Activated naive CD8-positive, alpha-beta T cell treated with anti-CD3 and anti-CD28 coated beads, Interleukin-2, amount 50 U/mL, for 24 hours (primary cell): ENCODE results near the gene NR3C1.
A peak's percentile ranks its signal among the peaks of the same experiment; 100 is the strongest.

ENCODE experiments used
- ATAC-seq: fragments of 150-1000 bp; cut with Tn5 transposase; one replicate; pipeline ENCODE4 v1.10.0; 2021
- DNase-seq: peaks from one replicate; pipeline ENCODE4 v3.0.0; 2021
- H3K27ac Mint-ChIP-seq: one replicate; pipeline ENCODE4 v1.8.0; 2021; ENCODE audit warnings: mild to moderate bottlenecking, mixed read lengths
- H3K27me3 Mint-ChIP-seq: one replicate; pipeline ENCODE4 v1.8.0; 2021; ENCODE audit warnings: mixed read lengths
- H3K36me3 Mint-ChIP-seq: one replicate; pipeline ENCODE4 v1.8.0; 2021; ENCODE audit warnings: low read depth, mixed read lengths
- H3K4me1 Mint-ChIP-seq: one replicate; pipeline ENCODE4 v1.8.0; 2021; ENCODE audit warnings: mixed read lengths
- H3K4me3 Mint-ChIP-seq: one replicate; pipeline ENCODE4 v1.8.0; 2021; ENCODE audit warnings: mild to moderate bottlenecking, moderate library complexity, mixed read lengths
- H3K9me3 Mint-ChIP-seq: one replicate; pipeline ENCODE4 v1.8.0; 2021; ENCODE audit warnings: mixed read lengths

Gene NR3C1

DNA sequence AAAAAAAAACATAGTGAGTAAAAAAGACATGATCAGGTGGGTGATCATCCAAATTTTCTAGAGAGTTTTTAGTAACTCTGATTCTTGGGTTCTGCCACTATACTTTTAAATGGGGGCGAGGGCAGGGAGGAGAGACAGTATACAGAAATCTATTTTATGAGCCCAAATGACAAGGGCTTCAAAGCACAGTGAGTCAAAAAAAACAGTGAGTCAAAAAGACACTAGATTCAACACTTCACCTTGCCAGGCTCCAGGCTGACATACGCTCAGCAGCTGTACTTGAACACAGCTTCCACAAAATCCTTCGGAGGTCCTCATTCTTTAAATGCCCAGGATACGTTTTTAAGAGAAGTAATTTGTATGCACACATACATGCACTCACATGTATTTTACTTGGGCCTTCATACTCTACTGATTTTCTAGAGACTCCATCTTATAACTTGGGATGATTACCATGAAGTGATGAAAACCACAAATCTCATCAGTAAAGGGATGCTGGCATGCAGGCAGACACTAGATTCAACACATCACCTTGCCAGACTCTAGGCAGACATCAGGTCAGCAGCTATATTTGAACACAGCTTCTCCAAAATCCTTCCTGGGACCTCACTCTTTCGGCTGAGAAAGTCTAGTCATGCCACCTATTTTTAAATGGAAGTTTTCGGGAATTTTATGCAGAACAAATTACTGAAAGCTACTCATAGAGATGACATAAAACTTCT, 28.8 kb downstream of the NR3C1 start:
- no peak for DNase-seq
- Mint-ChIP-seq H3K36me3 (peaks cover 19% of the 10 kb centered on the region), H3K4me3 (no peak overlapping the region), H3K27me3 (no peaks in the 10 kb centered on the region), H3K9me3 (no peaks in the 10 kb centered on the region), H3K4me1 (peaks cover 65% of the 10 kb centered on the region), H3K27ac (peak overlapping the region; percentile 21)
- ATAC-seq: no peak

DNA sequence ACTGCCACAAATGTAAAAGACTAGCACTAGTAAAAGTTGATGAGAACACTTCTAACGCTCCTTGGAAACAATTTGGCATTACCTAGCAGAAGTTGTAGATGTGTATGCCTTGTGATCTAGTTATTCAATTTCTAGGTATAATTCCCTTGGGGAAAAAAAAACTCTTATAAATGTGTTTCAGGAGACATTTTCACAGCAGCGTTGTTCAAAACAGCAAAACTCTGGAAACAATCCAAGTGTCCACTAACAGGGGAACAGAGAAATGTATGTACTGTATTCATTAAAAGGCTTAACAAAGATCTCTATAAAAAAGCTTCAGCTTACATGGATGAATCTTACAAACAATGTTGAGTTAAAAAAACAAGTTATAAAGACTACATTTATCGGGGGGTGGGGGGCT, 30.4 kb downstream of the NR3C1 start:
- Mint-ChIP-seq H3K4me1 (peaks cover 62% of the 10 kb centered on the region), H3K27ac (no peak overlapping the region), H3K9me3 (no peaks in the 10 kb centered on the region), H3K27me3 (no peaks in the 10 kb centered on the region), H3K36me3 (peaks cover 25% of the 10 kb centered on the region), H3K4me3 (no peak overlapping the region)
- ATAC-seq (no peak), DNase-seq (no peak)

DNA sequence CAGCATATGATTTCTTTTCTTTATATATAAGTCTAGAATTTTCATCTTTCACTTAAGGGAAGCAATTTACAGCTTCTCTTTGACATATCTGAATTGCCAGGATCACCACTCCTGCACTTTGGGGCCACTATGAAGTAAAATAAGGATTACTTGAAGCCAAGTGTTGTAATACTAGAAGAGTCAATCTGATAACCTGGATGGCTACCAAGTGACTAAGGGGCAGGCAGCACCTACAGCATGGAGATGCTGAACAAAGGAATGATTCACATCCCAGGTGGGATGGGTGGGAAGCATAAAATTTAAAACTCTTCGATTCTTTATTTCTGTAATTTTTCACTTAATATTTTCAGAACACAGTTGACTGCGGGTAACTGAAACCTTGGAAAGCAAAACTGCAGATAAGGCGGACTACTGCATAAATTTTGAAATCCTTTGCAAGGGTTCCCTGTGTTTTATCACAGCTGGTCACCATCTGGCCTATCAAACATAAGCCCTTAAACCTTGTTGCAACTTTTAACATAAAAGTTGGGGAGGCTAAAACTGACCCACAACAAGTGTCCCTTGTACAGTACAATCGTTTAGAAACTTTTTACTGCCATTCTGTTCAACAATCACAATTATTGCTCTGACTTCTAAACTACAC, 31.2 kb downstream of the NR3C1 start:
- Mint-ChIP-seq H3K27ac (no peak overlapping the region), H3K9me3 (no peaks in the 10 kb centered on the region), H3K36me3 (peaks cover 26% of the 10 kb centered on the region), H3K4me1 (peaks cover 60% of the 10 kb centered on the region), H3K27me3 (no peaks in the 10 kb centered on the region), H3K4me3 (no peak overlapping the region)
- DNase-seq: no peak
- ATAC-seq: no peak

DNA sequence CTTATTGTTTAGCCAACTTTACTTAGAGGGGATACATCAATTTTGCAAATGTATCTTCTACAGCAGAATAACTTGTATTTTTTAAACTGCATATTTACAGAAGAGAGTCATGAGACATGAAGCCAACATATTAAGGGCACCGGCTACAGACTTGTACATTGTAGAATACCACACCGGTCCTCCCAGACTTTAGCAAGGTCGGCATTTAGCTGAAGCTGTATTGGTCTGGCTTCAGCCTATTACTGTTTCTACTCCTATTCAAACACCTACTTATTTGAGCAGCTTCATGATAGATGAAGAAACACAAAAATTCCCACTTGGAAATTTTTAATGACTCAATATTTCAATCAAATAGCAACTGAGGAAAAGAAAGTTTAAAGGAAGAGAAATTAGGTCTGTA, 33.0 kb downstream of the NR3C1 start:
- Mint-ChIP-seq H3K4me1 (peaks cover 58% of the 10 kb centered on the region), H3K27ac (no peak overlapping the region), H3K4me3 (no peak overlapping the region), H3K9me3 (peaks cover 10% of the 10 kb centered on the region), H3K27me3 (no peaks in the 10 kb centered on the region), H3K36me3 (peaks cover 41% of the 10 kb centered on the region)
- DNase-seq (no peak), ATAC-seq (no peak)

DNA sequence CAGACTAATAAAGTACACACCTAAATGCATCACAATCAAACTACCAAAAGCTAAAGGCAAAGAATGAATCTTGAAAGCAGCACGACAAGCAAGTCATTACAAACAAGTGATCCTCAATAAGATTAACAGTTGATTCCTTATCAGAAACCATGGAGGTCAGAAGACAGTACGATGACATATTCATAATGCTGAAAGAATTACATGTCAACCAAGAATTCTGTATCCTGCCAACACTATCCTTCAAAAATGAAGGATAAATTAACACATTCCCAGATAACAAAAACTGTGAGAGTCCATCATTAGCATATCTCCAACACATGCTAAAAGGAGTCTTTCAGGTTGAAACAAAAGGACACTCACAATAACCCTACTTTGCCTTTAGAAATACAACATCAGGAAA, 39.4 kb downstream of the NR3C1 start:
- H3K9me3 Mint-ChIP-seq: peaks cover 27% of the 10 kb centered on the region
- H3K4me3 Mint-ChIP-seq: no peak overlapping the region

DNA sequence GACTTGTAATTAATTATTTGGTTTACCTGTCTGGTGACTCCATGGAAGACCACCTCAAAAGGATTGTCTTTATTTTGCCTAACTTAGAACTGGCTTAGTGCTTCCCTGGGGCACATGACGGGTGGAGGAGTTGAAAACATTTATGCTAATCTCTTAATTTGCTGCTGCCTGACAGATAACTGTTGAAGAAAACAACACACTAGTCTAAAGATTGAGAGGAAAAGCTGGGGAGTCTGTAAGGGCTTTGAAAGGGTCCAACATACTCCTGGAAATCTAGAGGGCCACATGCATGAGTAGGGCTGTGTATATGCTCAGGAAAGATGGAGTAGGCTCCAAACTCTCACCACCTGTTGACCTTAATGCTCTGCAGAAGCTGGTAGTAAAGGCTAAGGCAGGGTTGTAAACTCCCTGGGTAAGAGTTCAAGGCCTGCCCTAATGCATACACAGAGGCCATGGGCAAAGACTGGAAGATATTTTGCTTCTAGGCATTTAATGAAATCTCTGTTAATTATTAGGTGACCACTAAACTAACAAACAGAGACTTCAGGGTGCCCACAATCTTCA, 40.7 kb downstream of the NR3C1 start:
- Mint-ChIP-seq H3K36me3 (peaks cover 41% of the 10 kb centered on the region), H3K4me1 (peaks cover 77% of the 10 kb centered on the region), H3K9me3 (peaks cover 27% of the 10 kb centered on the region)

More for the DNA sequence above, 39.4 kb downstream of the NR3C1 start:
- Mint-ChIP-seq H3K36me3 (peaks cover 50% of the 10 kb centered on the region), H3K27ac (no peak overlapping the region), H3K27me3 (no peaks in the 10 kb centered on the region), H3K4me1 (peaks cover 80% of the 10 kb centered on the region)
- no peak for ATAC-seq
- DNase-seq: no peak

DNA sequence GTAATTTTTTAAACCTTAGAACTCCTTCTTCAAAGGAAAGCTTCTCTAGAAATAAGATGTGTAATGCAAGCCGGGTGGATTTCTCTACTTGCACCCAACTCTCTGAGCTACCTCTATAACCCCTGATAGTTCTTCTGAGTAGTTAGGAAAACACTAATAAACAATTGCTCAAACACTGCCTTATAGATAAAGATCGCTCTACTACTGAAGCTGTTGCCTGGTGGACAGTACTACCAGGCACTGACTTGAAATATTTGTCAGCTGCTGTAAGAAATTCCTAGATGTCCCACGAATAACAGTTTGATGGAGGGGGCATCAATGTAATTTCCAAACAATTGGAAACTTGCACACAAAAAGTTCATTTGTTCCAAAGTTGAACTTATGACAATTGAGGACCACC, 42.0 kb downstream of the NR3C1 start:
- Mint-ChIP-seq H3K27me3 (no peaks in the 10 kb centered on the region), H3K4me1 (peaks cover 80% of the 10 kb centered on the region), H3K27ac (no peak overlapping the region), H3K36me3 (peaks cover 33% of the 10 kb centered on the region), H3K4me3 (no peak overlapping the region), H3K9me3 (peaks cover 23% of the 10 kb centered on the region)
- ATAC-seq (no peak), DNase-seq (no peak)

More for the DNA sequence above, 40.7 kb downstream of the NR3C1 start:
- DNase-seq (no peak), ATAC-seq (peak; percentile 36)
- Mint-ChIP-seq H3K27me3 (no peaks in the 10 kb centered on the region), H3K27ac (no peak overlapping the region), H3K4me3 (no peak overlapping the region)

DNA sequence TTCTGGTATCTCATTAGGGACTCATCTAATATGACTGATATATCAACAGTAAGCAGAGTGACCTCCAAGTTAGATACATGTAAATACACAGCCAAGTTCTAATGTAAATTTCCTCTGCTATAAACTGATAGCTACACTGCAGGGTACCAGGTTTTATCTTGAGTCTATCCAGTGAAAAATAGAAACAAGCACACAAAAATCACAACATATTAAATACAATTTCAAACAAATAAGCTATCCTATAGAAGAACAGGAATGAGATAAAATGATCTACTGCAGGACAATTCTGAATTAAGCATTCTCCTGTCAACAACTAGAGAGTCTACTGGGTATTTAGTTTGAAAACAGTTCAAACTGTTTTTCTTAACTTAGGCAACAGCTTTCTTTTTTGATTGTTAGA, 42.7 kb downstream of the NR3C1 start:
- H3K9me3 Mint-ChIP-seq: peaks cover 20% of the 10 kb centered on the region
- H3K36me3 Mint-ChIP-seq: peaks cover 29% of the 10 kb centered on the region
- peaks cover 80% of the 10 kb centered on the region for H3K4me1 Mint-ChIP-seq
- H3K4me3 Mint-ChIP-seq: no peak overlapping the region
- no peak overlapping the region for H3K27ac Mint-ChIP-seq
- DNase-seq (no peak), ATAC-seq (no peak)
- no peaks in the 10 kb centered on the region for H3K27me3 Mint-ChIP-seq

DNA sequence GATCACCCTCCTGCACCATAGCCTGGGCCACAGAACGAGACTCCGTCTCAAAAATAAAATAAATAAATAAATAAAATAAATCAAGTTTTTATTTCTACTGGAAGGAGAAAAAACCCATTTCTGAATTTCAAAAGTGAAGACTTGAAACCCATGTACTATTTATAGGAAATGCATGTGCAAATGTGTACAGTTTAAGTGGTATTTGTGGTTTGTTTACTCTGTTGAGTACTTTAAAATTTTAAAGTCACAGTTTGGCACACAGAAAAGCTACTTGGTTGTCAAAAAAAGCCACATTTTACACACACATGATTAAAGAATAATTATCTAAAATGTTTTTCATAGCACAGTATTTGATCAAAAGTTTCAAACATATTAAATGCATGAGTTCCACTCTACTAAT, 43.6 kb downstream of the NR3C1 start:
- H3K4me3 Mint-ChIP-seq: no peak overlapping the region
- peaks cover 20% of the 10 kb centered on the region for H3K36me3 Mint-ChIP-seq
- H3K4me1 Mint-ChIP-seq: peaks cover 79% of the 10 kb centered on the region
- peaks cover 13% of the 10 kb centered on the region for H3K9me3 Mint-ChIP-seq
- DNase-seq (no peak), ATAC-seq (no peak)
- H3K27ac Mint-ChIP-seq: no peak overlapping the region
- H3K27me3 Mint-ChIP-seq: no peaks in the 10 kb centered on the region

DNA sequence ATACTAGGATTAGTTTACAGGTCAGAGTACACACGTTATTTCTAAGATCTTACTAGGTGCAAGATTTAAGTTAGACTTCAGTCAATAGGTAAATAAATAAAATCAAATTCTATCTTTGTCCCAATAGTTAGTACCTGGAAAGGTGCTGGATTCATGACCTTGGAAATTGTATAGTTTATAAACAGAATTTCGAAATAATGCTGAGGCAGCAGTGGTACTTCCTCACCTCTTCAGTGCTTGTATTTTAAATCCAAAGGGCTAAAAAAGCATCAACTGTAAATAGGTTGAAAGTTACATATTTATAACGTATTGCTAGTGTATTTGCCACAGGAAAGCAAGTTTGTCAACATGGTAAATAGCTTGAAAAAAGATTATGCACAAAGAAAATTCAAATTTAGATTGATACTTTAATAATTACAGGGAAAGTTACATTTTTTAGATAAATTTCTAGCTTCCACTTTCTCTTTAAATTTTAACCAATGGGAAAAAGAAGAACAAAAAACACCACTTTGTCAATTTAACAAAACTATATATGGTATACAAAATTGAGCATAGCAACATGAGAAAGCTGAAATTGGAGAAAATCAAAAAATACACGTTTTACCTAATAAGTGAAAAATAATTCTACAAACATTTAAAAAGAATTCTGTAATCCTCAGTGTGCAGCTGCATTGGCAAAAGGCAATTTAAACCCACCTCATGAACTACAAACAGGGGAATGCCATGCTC, 46.5 kb downstream of the NR3C1 start:
- H3K4me1 Mint-ChIP-seq: peaks cover 84% of the 10 kb centered on the region
- no peaks in the 10 kb centered on the region for H3K27me3 Mint-ChIP-seq
- no peak overlapping the region for H3K27ac Mint-ChIP-seq
- H3K4me3 Mint-ChIP-seq: no peak overlapping the region
- no peaks in the 10 kb centered on the region for H3K9me3 Mint-ChIP-seq
- DNase-seq: no peak
- ATAC-seq: no peak
- peaks cover 11% of the 10 kb centered on the region for H3K36me3 Mint-ChIP-seq

DNA sequence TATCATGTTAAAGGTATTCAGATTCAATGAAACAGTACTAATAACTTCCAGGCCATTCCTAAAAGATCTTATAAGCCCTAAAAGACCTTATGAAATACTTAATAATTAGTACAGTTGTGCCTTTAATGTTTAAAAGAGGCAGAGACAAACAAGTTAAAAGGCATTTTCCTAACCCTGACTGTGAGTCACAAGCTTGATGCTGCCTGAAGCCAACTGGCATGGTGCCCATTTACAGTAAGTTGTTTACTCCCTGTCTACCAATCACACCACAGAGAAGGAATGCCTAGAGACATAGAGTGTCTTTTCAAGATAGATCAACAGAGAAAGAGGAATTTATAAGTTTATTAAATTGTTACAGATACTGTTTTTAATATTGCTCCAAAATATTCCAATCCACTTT, 47.8 kb downstream of the NR3C1 start:
- ATAC-seq: no peak
- DNase-seq: peak; percentile 24
- peaks cover 78% of the 10 kb centered on the region for H3K4me1 Mint-ChIP-seq
- no peaks in the 10 kb centered on the region for H3K9me3 Mint-ChIP-seq
- H3K36me3 Mint-ChIP-seq: peaks cover 9% of the 10 kb centered on the region
- no peak overlapping the region for H3K4me3 Mint-ChIP-seq
- H3K27me3 Mint-ChIP-seq: no peaks in the 10 kb centered on the region
- no peak overlapping the region for H3K27ac Mint-ChIP-seq

DNA sequence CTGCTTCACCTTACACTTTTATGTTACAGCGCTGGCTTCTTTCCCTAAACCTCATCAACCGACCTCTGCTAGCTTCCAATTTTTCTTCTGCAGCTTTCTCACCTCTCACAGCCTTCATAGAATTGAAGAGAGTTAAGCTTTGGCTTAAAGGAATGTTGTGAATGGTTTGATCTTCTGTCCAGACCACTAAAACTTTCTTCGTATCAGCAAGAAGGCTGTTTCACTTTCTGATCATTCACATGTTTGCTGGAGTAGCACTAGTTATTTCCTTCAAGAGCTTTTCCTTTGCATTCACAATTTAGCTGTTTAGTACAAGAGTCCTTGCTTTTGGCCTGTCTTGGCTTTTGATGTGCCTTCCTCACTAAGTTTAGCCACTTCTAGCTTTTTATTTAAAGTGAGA, 49.5 kb downstream of the NR3C1 start:
- H3K36me3 Mint-ChIP-seq: peaks cover 9% of the 10 kb centered on the region
- ATAC-seq (no peak), DNase-seq (no peak)
- peaks cover 66% of the 10 kb centered on the region for H3K4me1 Mint-ChIP-seq
- H3K4me3 Mint-ChIP-seq: peak overlapping the region; percentile 71
- no peaks in the 10 kb centered on the region for H3K27me3 Mint-ChIP-seq
- peak overlapping the region; percentile 73 for H3K27ac Mint-ChIP-seq
- no peaks in the 10 kb centered on the region for H3K9me3 Mint-ChIP-seq

DNA sequence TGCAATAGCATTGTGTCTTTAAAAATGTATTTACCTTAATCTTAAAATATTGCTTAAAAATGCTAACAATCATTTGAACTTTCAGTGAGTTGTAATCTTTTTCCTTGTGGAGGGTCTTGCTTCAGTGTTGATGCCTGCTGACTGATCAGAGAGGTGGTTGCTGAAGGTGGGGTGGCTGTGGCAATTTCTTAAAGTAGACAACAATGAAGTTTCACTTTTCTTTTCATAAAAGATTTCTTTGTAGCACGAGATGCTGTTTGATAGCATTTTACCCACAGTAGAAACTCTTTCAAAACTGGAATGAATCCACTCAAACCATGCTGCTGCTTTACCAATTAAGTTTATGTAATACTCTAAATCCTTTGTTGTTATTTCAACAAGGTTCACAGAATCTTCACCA, 50.8 kb downstream of the NR3C1 start:
- H3K27me3 Mint-ChIP-seq: no peaks in the 10 kb centered on the region
- DNase-seq (no peak), ATAC-seq (peak; percentile 22)
- H3K27ac Mint-ChIP-seq: peak overlapping the region; percentile 73
- H3K4me3 Mint-ChIP-seq: peak overlapping the region; percentile 58
- H3K9me3 Mint-ChIP-seq: no peaks in the 10 kb centered on the region
- peaks cover 57% of the 10 kb centered on the region for H3K4me1 Mint-ChIP-seq
- H3K36me3 Mint-ChIP-seq: peaks cover 9% of the 10 kb centered on the region

DNA sequence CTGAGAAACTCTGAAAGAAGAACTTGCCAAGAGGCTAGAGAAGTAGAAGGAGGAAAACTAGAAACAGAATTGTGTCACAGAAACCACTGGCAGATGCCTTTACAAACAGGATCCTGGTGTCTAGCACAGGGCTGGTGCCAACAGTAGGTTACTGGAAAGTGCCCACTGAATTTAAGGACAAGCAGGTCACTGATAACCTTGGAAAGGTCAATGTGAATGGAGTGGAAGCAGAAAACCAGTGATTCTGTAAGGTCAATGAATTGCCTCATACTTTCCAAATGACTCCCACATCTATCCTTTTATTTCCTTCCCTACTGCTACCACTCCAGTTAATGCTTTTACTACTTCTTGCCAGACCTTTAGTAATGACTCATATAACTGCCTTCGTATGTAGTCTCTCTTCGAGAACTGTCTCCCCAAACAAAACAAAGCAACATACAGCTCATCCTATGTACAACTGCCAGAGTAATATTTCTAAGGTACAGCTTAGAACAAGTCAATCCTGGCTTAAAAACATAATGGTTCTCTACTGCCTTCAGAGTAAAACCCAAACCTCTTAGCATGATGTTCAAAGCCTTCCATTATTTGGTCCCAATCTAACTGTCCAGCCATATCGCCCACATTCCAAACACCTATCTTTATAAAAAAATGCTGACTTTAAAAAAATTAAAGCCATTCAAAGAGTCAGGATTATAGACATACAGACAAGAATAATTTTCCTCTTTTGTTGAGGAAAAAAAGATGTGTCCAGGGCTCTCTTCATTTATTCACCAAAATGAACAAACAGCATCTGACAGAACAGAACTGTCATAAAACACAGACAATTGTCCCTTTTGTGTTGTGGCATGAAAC, 52.5 kb downstream of the NR3C1 start:
- Mint-ChIP-seq H3K36me3 (peaks cover 9% of the 10 kb centered on the region), H3K27me3 (no peaks in the 10 kb centered on the region), H3K9me3 (no peaks in the 10 kb centered on the region), H3K27ac (no peak overlapping the region), H3K4me3 (no peak overlapping the region), H3K4me1 (peaks cover 47% of the 10 kb centered on the region)
- ATAC-seq (peak; percentile 92), DNase-seq (peak; percentile 14)
